ENCODE measurements around the gene RHEB. TPM values are rescaled to one million over a fixed set of nuclear protein-coding genes. Genes with fewer than 3 reads are reported as not detected.

RHEB gene
- total RNA-seq, 4 donors from 2014 or later: 37.1 to 82.6 (median 54.4) TPM

DNA sequence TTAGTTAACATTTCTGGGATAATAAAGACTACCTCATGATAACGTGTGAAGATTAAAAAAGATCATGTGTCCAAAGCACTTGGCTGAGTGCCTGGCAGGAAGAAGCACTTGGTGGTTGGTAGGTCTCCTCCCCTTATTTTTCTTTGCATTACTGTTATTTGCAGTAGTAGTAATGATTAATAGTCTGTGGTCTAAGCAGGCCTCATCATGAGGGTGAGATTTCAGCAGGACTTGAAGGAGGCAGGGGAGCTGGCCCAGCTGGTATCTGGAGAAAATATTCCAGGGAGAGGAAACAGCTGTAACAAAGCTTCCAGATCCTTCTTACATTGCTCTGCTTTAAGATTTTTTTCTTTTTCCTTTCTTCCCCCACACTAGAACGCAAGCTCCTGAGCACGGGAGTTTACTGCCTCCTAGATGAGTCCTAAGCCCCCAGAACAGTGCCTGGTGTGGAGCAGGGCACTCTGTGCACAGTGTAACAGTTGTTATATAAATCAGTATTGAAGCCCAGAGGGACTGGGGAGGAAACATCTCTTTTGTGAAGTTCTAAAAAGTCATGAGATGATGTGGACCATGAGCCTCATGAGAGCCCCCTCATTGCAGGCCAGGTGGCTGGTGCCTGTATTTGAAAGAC is 31.1 kb upstream of the RHEB start:
- 25 to 42% methylated on average over 3 of the region's 3 CpGs for WGBS, 2 donors

DNA sequence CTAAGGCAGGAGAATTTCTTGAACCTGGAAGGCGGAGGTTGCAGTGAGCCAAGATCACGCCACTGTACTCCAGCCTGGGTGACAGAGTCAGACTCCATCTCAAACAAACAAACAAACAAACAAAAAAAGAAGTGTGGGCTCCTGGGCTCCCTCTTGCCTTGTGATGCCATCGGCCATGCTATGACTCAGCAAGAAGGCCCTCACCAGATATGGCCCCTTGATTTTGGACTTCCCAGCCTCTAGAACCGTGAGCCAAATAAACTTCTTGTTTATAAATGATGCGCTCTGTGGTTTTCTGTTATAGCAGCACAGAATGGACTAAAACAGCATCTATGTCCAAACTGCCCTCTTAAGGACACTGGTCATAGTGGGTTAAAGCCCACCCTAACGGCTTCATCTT is 29.9 kb upstream of the RHEB start:
- no peaks in the 10 kb centered on the region for H3K36me3 ChIP-seq
- no peak overlapping the region for H3K4me3 ChIP-seq
- TF ChIP-seq POLR2A (IDR thresholded peaks at IDR 0.05): no peak
- H3K27ac ChIP-seq: no peak overlapping the region
- intact Hi-C loops (cut with DNase I): no loop called here
- DNase-seq: no peak
- no peaks in the 10 kb centered on the region for H3K9me3 ChIP-seq
- peaks cover 0 to 7% (median 0%) of the 10 kb centered on the region in 4 donors for H3K27me3 ChIP-seq
- peaks cover 0 to 35% (median 9%) of the 10 kb centered on the region in 3 donors for H3K4me1 ChIP-seq
- 87 to 98% methylated on average over 6 of the region's 6 CpGs for WGBS, 2 donors

More for the DNA sequence above, 31.1 kb upstream of the RHEB start:
- Histone ChIP-seq H3K4me3 (no peak overlapping the region), H3K4me1 (peaks cover 0 to 35% (median 9%) of the 10 kb centered on the region in 3 donors), H3K27me3 (peaks cover 0 to 1% (median 0%) of the 10 kb centered on the region in 4 donors), H3K36me3 (no peaks in the 10 kb centered on the region), H3K9me3 (no peaks in the 10 kb centered on the region), H3K27ac (no peak overlapping the region)
- TF ChIP-seq, protein P1, sequence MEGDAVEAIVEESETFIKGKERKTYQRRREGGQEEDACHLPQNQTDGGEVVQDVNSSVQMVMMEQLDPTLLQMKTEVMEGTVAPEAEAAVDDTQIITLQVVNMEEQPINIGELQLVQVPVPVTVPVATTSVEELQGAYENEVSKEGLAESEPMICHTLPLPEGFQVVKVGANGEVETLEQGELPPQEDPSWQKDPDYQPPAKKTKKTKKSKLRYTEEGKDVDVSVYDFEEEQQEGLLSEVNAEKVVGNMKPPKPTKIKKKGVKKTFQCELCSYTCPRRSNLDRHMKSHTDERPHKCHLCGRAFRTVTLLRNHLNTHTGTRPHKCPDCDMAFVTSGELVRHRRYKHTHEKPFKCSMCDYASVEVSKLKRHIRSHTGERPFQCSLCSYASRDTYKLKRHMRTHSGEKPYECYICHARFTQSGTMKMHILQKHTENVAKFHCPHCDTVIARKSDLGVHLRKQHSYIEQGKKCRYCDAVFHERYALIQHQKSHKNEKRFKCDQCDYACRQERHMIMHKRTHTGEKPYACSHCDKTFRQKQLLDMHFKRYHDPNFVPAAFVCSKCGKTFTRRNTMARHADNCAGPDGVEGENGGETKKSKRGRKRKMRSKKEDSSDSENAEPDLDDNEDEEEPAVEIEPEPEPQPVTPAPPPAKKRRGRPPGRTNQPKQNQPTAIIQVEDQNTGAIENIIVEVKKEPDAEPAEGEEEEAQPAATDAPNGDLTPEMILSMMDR (IDR thresholded peaks at IDR 0.05): no peak
- no peak for TF ChIP-seq POLR2A (IDR thresholded peaks at IDR 0.05)
- no peak for DNase-seq
- intact Hi-C loops (cut with DNase I): no loop called here

DNA sequence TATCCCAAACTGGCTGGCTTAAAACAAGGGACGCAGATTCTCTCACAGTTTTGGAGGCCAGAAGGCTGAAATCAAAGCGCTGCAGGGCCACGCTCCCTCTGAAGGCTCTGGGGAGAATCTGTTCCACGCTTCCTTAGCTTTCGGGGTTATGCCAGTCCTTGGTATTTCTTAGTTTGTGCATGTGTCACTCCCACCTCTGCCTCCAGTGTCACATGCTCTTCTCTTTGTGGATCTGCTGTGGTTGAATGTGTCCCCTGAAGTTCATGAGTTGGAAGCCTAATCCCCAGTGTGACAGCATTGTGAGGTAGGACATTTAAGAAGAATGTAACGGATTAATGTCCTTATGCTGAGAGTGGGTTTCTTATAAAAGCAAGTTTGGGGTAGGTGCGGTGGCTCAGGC is 29.4 kb upstream of the RHEB start:
- intact Hi-C loops (cut with DNase I): no loop called here
- no peaks in the 10 kb centered on the region for H3K9me3 ChIP-seq
- H3K36me3 ChIP-seq: no peaks in the 10 kb centered on the region
- WGBS, 2 donors: 94% methylated on average over 5 to 7 of the region's 7 CpGs
- H3K4me1 ChIP-seq: peaks cover 0 to 35% (median 9%) of the 10 kb centered on the region in 3 donors
- no peak overlapping the region for H3K4me3 ChIP-seq
- H3K27me3 ChIP-seq: peaks cover 0 to 7% (median 0%) of the 10 kb centered on the region in 4 donors
- DNase-seq: no peak
- H3K27ac ChIP-seq: no peak overlapping the region
- no peak for TF ChIP-seq POLR2A (IDR thresholded peaks at IDR 0.05)
- TF ChIP-seq, protein P1 (IDR thresholded peaks at IDR 0.05): no peak

DNA sequence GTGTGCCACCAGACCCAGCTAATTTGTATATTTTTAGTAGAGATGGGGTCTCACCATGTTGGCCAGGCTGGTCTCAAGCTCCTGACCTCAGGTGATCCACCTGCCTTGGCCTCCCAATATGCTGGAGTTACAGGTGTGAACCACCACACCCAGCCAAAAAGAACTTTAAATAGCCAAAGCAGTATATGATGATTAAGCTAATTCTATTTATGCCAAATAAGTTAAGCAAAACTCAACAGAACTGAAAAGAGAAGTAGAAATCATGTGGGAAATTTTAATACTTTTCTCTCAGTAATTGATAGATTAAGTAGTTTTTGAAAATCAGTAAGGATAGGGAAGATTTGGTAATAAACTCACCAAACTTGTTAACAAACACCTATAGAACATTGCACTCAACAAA is 24.5 kb upstream of the RHEB start:
- no peak for DNase-seq
- intact Hi-C loops (cut with DNase I): no loop called here
- H3K27me3 ChIP-seq: peaks cover 0 to 7% (median 0%) of the 10 kb centered on the region in 4 donors
- no peaks in the 10 kb centered on the region for H3K36me3 ChIP-seq
- H3K4me3 ChIP-seq: no peak overlapping the region
- no peak for TF ChIP-seq POLR2A (IDR thresholded peaks at IDR 0.05)
- TF ChIP-seq, protein P1 (IDR thresholded peaks at IDR 0.05): no peak
- no peaks in the 10 kb centered on the region for H3K9me3 ChIP-seq
- peaks cover 0 to 3% (median 0%) of the 10 kb centered on the region in 3 donors for H3K4me1 ChIP-seq
- H3K27ac ChIP-seq: no peak overlapping the region

DNA sequence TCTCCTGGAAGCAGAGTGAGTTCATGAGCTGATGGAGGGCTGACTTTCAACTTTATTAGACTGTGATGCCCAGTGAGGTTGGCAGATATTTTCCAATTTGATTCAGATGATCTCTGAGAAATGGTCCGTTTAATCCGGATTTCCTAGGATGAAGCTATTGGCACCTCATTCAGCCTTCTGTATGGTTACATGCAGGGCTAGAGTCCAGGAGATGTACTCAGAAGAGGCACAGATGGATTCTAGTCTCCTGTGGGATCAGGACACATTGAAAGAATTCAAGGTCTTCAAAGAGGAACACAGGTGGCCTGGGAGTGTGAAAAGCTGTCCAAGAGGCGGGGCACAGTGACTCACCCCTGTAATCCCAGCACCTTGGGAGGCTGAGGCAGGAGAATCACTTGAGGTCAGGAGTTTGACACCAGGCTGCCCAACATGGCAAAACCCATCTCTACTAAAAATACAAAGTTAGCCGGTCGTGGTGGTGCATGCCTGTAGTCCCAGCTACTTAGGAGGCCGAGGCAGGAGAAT is 23.0 kb upstream of the RHEB start:
- DNase-seq: no peak
- H3K9me3 ChIP-seq: no peaks in the 10 kb centered on the region
- no peak overlapping the region for H3K27ac ChIP-seq
- H3K36me3 ChIP-seq: no peaks in the 10 kb centered on the region
- H3K27me3 ChIP-seq: peaks cover 0 to 7% (median 0%) of the 10 kb centered on the region in 4 donors
- no peak for TF ChIP-seq POLR2A (IDR thresholded peaks at IDR 0.05)
- TF ChIP-seq, protein P1 (IDR thresholded peaks at IDR 0.05): no peak
- H3K4me3 ChIP-seq: no peak overlapping the region
- peaks cover 0 to 18% (median 0%) of the 10 kb centered on the region in 3 donors for H3K4me1 ChIP-seq
- WGBS, 2 donors: 74 to 82% methylated on average over 6 of the region's 6 CpGs
- intact Hi-C loops (cut with DNase I): no loop called here

Data from esophagus squamous epithelium (tissue), 5 donors.